B cell (primary cell): ENCODE data around the gene DPYD. TPM values are rescaled to one million over a fixed set of nuclear protein-coding genes. Genes with fewer than 3 reads are reported as not detected.

Source experiments
- ATAC-seq: fragments of 200-7000 bp; cut with Tn5 transposase; one replicate; pipeline ENCODE4 v1.10.0; 2021; ENCODE audit warnings: low read depth, mild to moderate bottlenecking, moderate number of reproducible peaks, moderate library complexity
- CTCF ChIA-PET: fragments of 350-600 bp; sonication (Branson Sonifier 250); formaldehyde crosslinking; loops from one replicate; lab custom pipeline; 2021; ENCODE audit warnings: antibody characterized with exemption, inconsistent platforms; lab: Charles Lee
- POLR2A ChIA-PET: fragments of 350-600 bp; sonication (Branson Sonifier 250); formaldehyde crosslinking; loops from one replicate; lab custom pipeline; 2021; ENCODE audit warnings: antibody characterized with exemption; lab: Charles Lee
- DNase-seq: peaks from one replicate; pipeline ENCODE4 v3.0.0; 2013
- H2AFZ ChIP-seq: 2 replicates; pipeline ENCODE4 v1.6.1; 2012; ENCODE audit warnings: mild to moderate bottlenecking, low read depth, low read length; ENCODE audit not compliant: insufficient read depth, poor library complexity, severe bottlenecking
- H3K27ac ChIP-seq, 2 donors: 1 replicate in 1 of 2; 2 replicates in 1 of 2; pipeline ENCODE4 v1.5.1; 2012 to 2013; ENCODE audit warnings: low read length in 2 of 2, mild to moderate bottlenecking in 2 of 2, moderate library complexity in 1 of 2
- H3K27me3 ChIP-seq, 4 experiments: fragments of 200-600 bp in 1 of 4; sonication (generic) in 1 of 4; replicated peaks in 1 of 4; 1 replicate in 2 of 4; 2 replicates in 2 of 4; pipeline versions ENCODE4 v1.6.1 to v1.7.0; 2013 to 2016; ENCODE audit warnings: low read length in 3 of 4, mild to moderate bottlenecking in 2 of 4, mixed read lengths in 1 of 4, moderate library complexity in 1 of 4; ENCODE audit not compliant: insufficient read depth in 4 of 4, control insufficient read depth in 3 of 4; ENCODE audit errors: control extremely low read depth in 1 of 4
- H3K36me3 ChIP-seq, 2 experiments: replicated peaks in 1 of 2; 1 replicate in 1 of 2; 2 replicates in 1 of 2; pipeline versions ENCODE4 v1.6.1 to v1.7.1; 2013; ENCODE audit warnings: low read length in 1 of 2; ENCODE audit not compliant: insufficient read depth in 2 of 2, control insufficient read depth in 1 of 2; ENCODE audit errors: control extremely low read depth in 1 of 2, extremely low read depth in 1 of 2
- H3K4me1 ChIP-seq, 2 donors: fragments of 200-600 bp in 1 of 2; sonication (generic) in 1 of 2; 1 replicate in 1 of 2; 2 replicates in 1 of 2; pipeline versions ENCODE4 v1.5.1 to v1.6.1; 2013 to 2017; ENCODE audit warnings: low read length in 2 of 2; ENCODE audit not compliant: control insufficient read depth in 2 of 2, insufficient read depth in 2 of 2
- H3K4me2 ChIP-seq: replicated peaks from 2 replicates; pipeline ENCODE3; 2012; ENCODE audit warnings: mild to moderate bottlenecking, low read depth, low read length; ENCODE audit not compliant: poor library complexity, severe bottlenecking
- H3K4me3 ChIP-seq, 5 experiments: fragments of 200-600 bp in 1 of 5; sonication (generic) in 1 of 5; 1 replicate in 3 of 5; 2 replicates in 2 of 5; pipeline versions ENCODE4 v1.5.1 to v1.7.0; 2011 to 2016; ENCODE audit warnings: low read length in 4 of 5, mild to moderate bottlenecking in 4 of 5, low read depth in 2 of 5, control low read depth in 1 of 5, moderate library complexity in 1 of 5; ENCODE audit not compliant: insufficient read depth in 1 of 5; ENCODE audit errors: control extremely low read depth in 1 of 5, extremely low read depth in 1 of 5
- H3K79me2 ChIP-seq: fragments of 200-600 bp; sonication (generic); one replicate; pipeline ENCODE4 v1.6.0; 2016; ENCODE audit warnings: low read length; ENCODE audit not compliant: control insufficient read depth, insufficient read depth
- H3K9ac ChIP-seq: fragments of 200-600 bp; sonication (generic); 2 replicates; pipeline ENCODE4 v1.6.1; 2017; ENCODE audit warnings: mild to moderate bottlenecking, low read length, moderate library complexity
- H3K9me3 ChIP-seq, 3 donors: one replicate each; pipeline versions ENCODE4 v1.6.1 to v1.7.1; 2013; ENCODE audit warnings: low read length in 2 of 3; ENCODE audit not compliant: control insufficient read depth in 2 of 3, insufficient read depth in 1 of 3; ENCODE audit errors: control extremely low read depth in 1 of 3
- H4K20me1 ChIP-seq: 2 replicates; pipeline ENCODE4 v1.6.0; 2012; ENCODE audit warnings: mild to moderate bottlenecking, low read length; ENCODE audit not compliant: insufficient read depth, control insufficient read depth, poor library complexity, severe bottlenecking
- H3K27ac Mint-ChIP-seq: one replicate; pipeline ENCODE4 v1.8.0; 2021; ENCODE audit warnings: mixed read lengths
- H3K27me3 Mint-ChIP-seq: one replicate; pipeline ENCODE4 v1.8.0; 2021; ENCODE audit warnings: mixed read lengths
- H3K4me1 Mint-ChIP-seq: one replicate; pipeline ENCODE4 v1.8.0; 2021; ENCODE audit warnings: mixed read lengths
- H3K4me3 Mint-ChIP-seq: one replicate; pipeline ENCODE4 v1.8.0; 2021; ENCODE audit warnings: mixed read lengths
- H3K9me3 Mint-ChIP-seq: one replicate; pipeline ENCODE4 v1.8.0; 2022; ENCODE audit warnings: mixed read lengths; ENCODE audit not compliant: insufficient read depth
- CTCF ChIP-seq: fragments of 200-600 bp; IDR thresholded peaks from one replicate; pipeline ENCODE4 v1.8.0; 2022; ENCODE audit warnings: antibody characterized with exemption, mild to moderate bottlenecking
- EZH2 ChIP-seq: IDR thresholded peaks from 2 replicates; pipeline ENCODE4 v1.6.1; 2012; ENCODE audit warnings: borderline replicate concordance, low read depth, mild to moderate bottlenecking, moderate library complexity, low read length; ENCODE audit not compliant: insufficient read depth, poor library complexity, severe bottlenecking
- WGBS: methylation state at CpG from one replicate; pipeline ENCODE4 v1.1.5; 2013; ENCODE audit warnings: missing lambda C conversion rate; ENCODE audit not compliant: insufficient coverage; 5-methylcytosine and 5-hydroxymethylcytosine counted together
- intact Hi-C: fragments of 100-400 bp; cut with micrococcal nuclease; formaldehyde crosslinking; loops from one replicate; pipeline ENCODE4 v1.10.0; 2022
- polyA plus RNA-seq: library from polyadenylated mRNA; depleted of rRNA; stranded (reverse); fragments of >200 nt; gene quantifications from 2 replicates; pipeline ENCODE4 v1.2.3, GENCODE V29; 2012
- total RNA-seq, 2 donors: library from RNA; stranded (reverse); fragments of 120-200 nt in 1 of 2; gene quantifications; 1 replicate in 1 of 2; 2 replicates in 1 of 2; pipeline versions ENCODE4 v1.2.3 to v1.2.4, GENCODE V29; 2013 to 2022

Gene DPYD
- total and polyA plus RNA-seq, 2 donors (not counting 1 experiment from before 2014, with no cell fraction given) = 4.2 to 19.0 TPM

- intact Hi-C loops = no loop called here
These were observed 589.7 kb downstream of the DPYD start for GRCh38 chr1:97331165-97331564.

GRCh38 chr1:97314685-97315084 lies 606.1 kb downstream of the DPYD start:
- Histone ChIP-seq H3K4me2 (no peak overlapping the region), H3K4me3 (no peak overlapping the region), H3K27me3 (no peaks in the 10 kb centered on the region), H3K9ac (no peak overlapping the region), H3K36me3 (peaks cover 0 to 2% of the 10 kb centered on the region in 2 experiments), H2AFZ (no peak overlapping the region), H3K27ac (no peak overlapping the region), H4K20me1 (no peaks in the 10 kb centered on the region), H3K4me1 (no peaks in the 10 kb centered on the region), H3K79me2 (no peaks in the 10 kb centered on the region), H3K9me3 (no peaks in the 10 kb centered on the region)
- no peaks in the 10 kb centered on the region for H3K27me3 Mint-ChIP-seq
- CTCF ChIA-PET = no interaction called here
- no peaks in the 10 kb centered on the region for H3K9me3 Mint-ChIP-seq
- TF ChIP-seq EZH2 (no peak), CTCF (no peak)
- WGBS = 100% methylated on average over 3 of the region's 4 CpGs
- H3K27ac Mint-ChIP-seq = no peak overlapping the region
- POLR2A ChIA-PET = no interaction called here
- intact Hi-C loops = no loop called here
- no peak overlapping the region for H3K4me3 Mint-ChIP-seq
- DNase-seq (no peak), ATAC-seq (no peak)
- no peaks in the 10 kb centered on the region for H3K4me1 Mint-ChIP-seq

More at GRCh38 chr1:97331165-97331564, 589.7 kb downstream of the DPYD start:
- Histone ChIP-seq H3K27ac (no peak overlapping the region), H3K27me3 (no peaks in the 10 kb centered on the region), H3K4me1 (no peaks in the 10 kb centered on the region), H3K36me3 (no peaks in the 10 kb centered on the region), H3K9me3 (no peaks in the 10 kb centered on the region), H3K4me3 (no peak overlapping the region), H2AFZ (no peak overlapping the region), H3K4me2 (no peak overlapping the region), H4K20me1 (no peaks in the 10 kb centered on the region), H3K79me2 (no peaks in the 10 kb centered on the region), H3K9ac (no peak overlapping the region)
- WGBS = no CpG with 5 or more reads among the region's 8 CpGs
- DNase-seq (peak; percentile 4), ATAC-seq (no peak)
- no peak for TF ChIP-seq CTCF
- TF ChIP-seq EZH2 = no peak
- POLR2A ChIA-PET = no interaction called here
- H3K9me3 Mint-ChIP-seq = no peaks in the 10 kb centered on the region
- no peak overlapping the region for H3K27ac Mint-ChIP-seq
- H3K4me3 Mint-ChIP-seq = no peak overlapping the region
- CTCF ChIA-PET = no interaction called here
- peaks cover 2% of the 10 kb centered on the region for H3K4me1 Mint-ChIP-seq
- H3K27me3 Mint-ChIP-seq = no peaks in the 10 kb centered on the region
